Measurements from ENCODE around the gene RTL10. TPM values are rescaled to one million over a fixed set of nuclear protein-coding genes. Genes with fewer than 3 reads are reported as not detected.
A peak's percentile ranks its signal among the peaks of the same experiment; 100 is the strongest.

The RTL10 gene
- polyA plus RNA-seq, 1 donor (not counting 4 experiments of a cell fraction or from before 2014, with no cell fraction given), result 12.9 TPM

DNA sequence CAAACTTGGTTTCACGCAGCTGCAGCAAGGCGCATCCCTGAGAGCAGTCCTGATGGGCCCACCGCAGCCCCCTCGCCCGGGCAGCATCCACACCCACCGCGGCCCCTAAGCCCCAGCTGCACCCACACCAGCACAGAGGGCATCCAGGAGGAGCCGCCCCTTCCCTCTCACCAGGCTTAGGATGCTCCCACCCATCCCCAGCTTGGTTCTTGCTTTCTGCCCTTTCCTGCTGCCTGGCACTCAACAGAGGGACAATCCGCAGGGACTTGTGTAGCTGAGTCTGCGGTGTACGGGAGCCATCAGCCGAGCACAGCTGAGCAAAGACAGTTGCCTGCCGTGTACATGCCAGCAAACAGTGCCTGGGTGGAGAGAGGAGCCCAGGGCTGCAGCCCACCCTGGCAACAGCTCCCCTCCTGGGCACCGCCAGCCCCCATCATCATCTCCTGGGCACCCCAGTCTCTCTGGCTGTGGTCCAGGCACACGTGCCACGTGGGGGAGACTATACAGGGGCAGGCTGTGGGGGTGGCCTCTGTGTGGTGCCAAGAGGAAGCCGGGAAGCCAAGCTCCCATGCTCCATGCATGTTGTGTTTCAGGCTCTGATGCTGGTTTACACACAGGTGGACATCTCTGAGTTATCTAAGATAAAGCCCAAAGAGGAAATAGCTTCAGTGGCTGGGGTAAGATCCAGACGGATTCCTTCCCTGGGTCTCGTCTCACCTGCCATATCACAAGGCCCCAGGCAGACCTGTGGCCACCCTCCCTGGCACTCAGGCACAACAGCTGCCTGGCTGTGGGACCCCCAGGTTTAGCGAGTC lies 36.0 kb upstream of the RTL10 start:
- no peaks in the 10 kb centered on the region for H3K79me2 ChIP-seq (ENCODE audit: control insufficient read depth, insufficient read depth, low read length)
- TF ChIP-seq, protein P1, sequence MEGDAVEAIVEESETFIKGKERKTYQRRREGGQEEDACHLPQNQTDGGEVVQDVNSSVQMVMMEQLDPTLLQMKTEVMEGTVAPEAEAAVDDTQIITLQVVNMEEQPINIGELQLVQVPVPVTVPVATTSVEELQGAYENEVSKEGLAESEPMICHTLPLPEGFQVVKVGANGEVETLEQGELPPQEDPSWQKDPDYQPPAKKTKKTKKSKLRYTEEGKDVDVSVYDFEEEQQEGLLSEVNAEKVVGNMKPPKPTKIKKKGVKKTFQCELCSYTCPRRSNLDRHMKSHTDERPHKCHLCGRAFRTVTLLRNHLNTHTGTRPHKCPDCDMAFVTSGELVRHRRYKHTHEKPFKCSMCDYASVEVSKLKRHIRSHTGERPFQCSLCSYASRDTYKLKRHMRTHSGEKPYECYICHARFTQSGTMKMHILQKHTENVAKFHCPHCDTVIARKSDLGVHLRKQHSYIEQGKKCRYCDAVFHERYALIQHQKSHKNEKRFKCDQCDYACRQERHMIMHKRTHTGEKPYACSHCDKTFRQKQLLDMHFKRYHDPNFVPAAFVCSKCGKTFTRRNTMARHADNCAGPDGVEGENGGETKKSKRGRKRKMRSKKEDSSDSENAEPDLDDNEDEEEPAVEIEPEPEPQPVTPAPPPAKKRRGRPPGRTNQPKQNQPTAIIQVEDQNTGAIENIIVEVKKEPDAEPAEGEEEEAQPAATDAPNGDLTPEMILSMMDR (optimal IDR thresholded peaks at IDR 0.05 in 1 of 3, IDR thresholded peaks at IDR 0.05 in 1 of 3, conservative IDR thresholded peaks at IDR 0.05 in 1 of 3; ENCODE audit: extremely low read depth in 1 of 3, insufficient read depth in 2 of 3, low read length in 3 of 3), result no peak
- no peak for TF ChIP-seq EZH2 (IDR thresholded peaks at IDR 0.05; ENCODE audit: low read length)
- peak overlapping the region; percentile 56 for H3K9ac ChIP-seq (ENCODE audit: control insufficient read depth, extremely low read depth, insufficient read depth, low read length)
- dilution Hi-C loops (cut with MboI; ENCODE audit: extremely low pct_ligation_motif_present, low sequenced_read_pairs), result no loop called here
- peak overlapping the region; percentile 78 for H3K4me2 ChIP-seq (ENCODE audit: control insufficient read depth, extremely low read depth, insufficient read depth, low read depth, low read length)
- no peaks in the 10 kb centered on the region for H3K9me1 ChIP-seq (ENCODE audit: control insufficient read depth, extremely low read depth, insufficient read depth, low read length)
- DNase-seq (ENCODE audit: low read depth, low spot score) (no peak), FAIRE-seq (peak; percentile 58)
- H4K20me1 ChIP-seq (ENCODE audit: control insufficient read depth, extremely low read depth, insufficient read depth, low read length), result no peaks in the 10 kb centered on the region
- H3K9me3 ChIP-seq (ENCODE audit: control insufficient read depth, low read depth, low read length), result no peaks in the 10 kb centered on the region
- H3K4me1 ChIP-seq (ENCODE audit: control insufficient read depth, extremely low read depth, insufficient read depth, low read length), result peaks cover 40% of the 10 kb centered on the region
- H2AFZ ChIP-seq (ENCODE audit: control insufficient read depth, low read length), result peak overlapping the region; percentile 6
- no peaks in the 10 kb centered on the region for H3K27me3 ChIP-seq (ENCODE audit: control insufficient read depth, extremely low read depth, insufficient read depth, low read length)
- H3K4me3 ChIP-seq (ENCODE audit: control insufficient read depth in 2 of 3, extremely low read depth in 1 of 3, insufficient read depth in 2 of 3, low read depth in 1 of 3, low read length in 3 of 3), result no peak overlapping the region
- no peaks in the 10 kb centered on the region for H3K36me3 ChIP-seq (ENCODE audit: control insufficient read depth in 2 of 2, extremely low read depth in 1 of 2, insufficient read depth in 2 of 2, low read length in 2 of 2)
- peak overlapping the region; percentile 81 for H3K27ac ChIP-seq (ENCODE audit: control insufficient read depth, insufficient read depth, low read length)

DNA sequence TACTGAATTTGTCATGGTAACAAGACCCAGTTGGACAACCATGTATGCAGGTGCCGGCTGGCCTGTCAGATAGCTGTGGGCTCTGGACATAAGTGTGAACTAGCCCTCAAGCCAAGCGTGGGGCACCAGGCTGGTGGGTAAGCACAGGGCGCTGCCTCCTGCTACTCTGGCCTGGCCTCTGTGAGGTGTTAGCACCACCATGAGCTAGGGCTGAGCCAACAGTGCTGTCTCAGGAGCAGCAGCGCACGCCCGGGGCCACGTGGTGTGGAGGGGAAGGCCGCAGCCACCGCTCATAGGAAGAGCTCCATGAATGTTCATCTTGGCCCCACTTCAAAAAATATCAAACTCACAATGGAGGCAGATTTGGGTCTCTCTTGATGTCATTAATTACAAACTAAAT lies 35.3 kb upstream of the RTL10 start:
- TF ChIP-seq EZH2 (IDR thresholded peaks at IDR 0.05; ENCODE audit: low read length), result no peak
- TF ChIP-seq, protein P1 (optimal IDR thresholded peaks at IDR 0.05 in 1 of 3, IDR thresholded peaks at IDR 0.05 in 1 of 3, conservative IDR thresholded peaks at IDR 0.05 in 1 of 3; ENCODE audit: extremely low read depth in 1 of 3, insufficient read depth in 2 of 3, low read length in 3 of 3), result peak in 1 of 3 experiments; percentile 24
- H3K27me3 ChIP-seq (ENCODE audit: control insufficient read depth, extremely low read depth, insufficient read depth, low read length), result no peaks in the 10 kb centered on the region
- no peaks in the 10 kb centered on the region for H4K20me1 ChIP-seq (ENCODE audit: control insufficient read depth, extremely low read depth, insufficient read depth, low read length)
- no peak overlapping the region for H3K4me2 ChIP-seq (ENCODE audit: control insufficient read depth, extremely low read depth, insufficient read depth, low read depth, low read length)
- no peak overlapping the region for H2AFZ ChIP-seq (ENCODE audit: control insufficient read depth, low read length)
- H3K79me2 ChIP-seq (ENCODE audit: control insufficient read depth, insufficient read depth, low read length), result no peaks in the 10 kb centered on the region
- H3K9ac ChIP-seq (ENCODE audit: control insufficient read depth, extremely low read depth, insufficient read depth, low read length), result no peak overlapping the region
- FAIRE-seq (no peak), DNase-seq (ENCODE audit: low read depth, low spot score) (no peak)
- no peaks in the 10 kb centered on the region for H3K9me3 ChIP-seq (ENCODE audit: control insufficient read depth, low read depth, low read length)
- dilution Hi-C loops (cut with MboI; ENCODE audit: extremely low pct_ligation_motif_present, low sequenced_read_pairs), result no loop called here
- no peaks in the 10 kb centered on the region for H3K36me3 ChIP-seq (ENCODE audit: control insufficient read depth in 2 of 2, extremely low read depth in 1 of 2, insufficient read depth in 2 of 2, low read length in 2 of 2)
- peaks cover 40% of the 10 kb centered on the region for H3K4me1 ChIP-seq (ENCODE audit: control insufficient read depth, extremely low read depth, insufficient read depth, low read length)
- no peaks in the 10 kb centered on the region for H3K9me1 ChIP-seq (ENCODE audit: control insufficient read depth, extremely low read depth, insufficient read depth, low read length)
- no peak overlapping the region for H3K4me3 ChIP-seq (ENCODE audit: control insufficient read depth in 2 of 3, extremely low read depth in 1 of 3, insufficient read depth in 2 of 3, low read depth in 1 of 3, low read length in 3 of 3)
- H3K27ac ChIP-seq (ENCODE audit: control insufficient read depth, insufficient read depth, low read length), result no peak overlapping the region
